Measurements from ENCODE around the gene PIP5K1C.
A peak's percentile ranks its signal among the peaks of the same experiment; 100 is the strongest.

Gene PIP5K1C

GRCh38 chr19:3700242-3701032 lies at the start of gene PIP5K1C:
Gene PIP5K1C, minus strand, starts transcription at chr19:3700468. Its CDS starts 78 bp downstream, at chr19:3700390.
- DNase-seq (ENCODE audit: low read depth in 2 of 2, low spot score in 1 of 2) = peak; percentile 86 to 87

- DNase-seq (ENCODE audit: low read depth in 2 of 2, low spot score in 1 of 2) = no peak
Measured at GRCh38 chr19:3748965-3749364, 48.7 kb upstream of the PIP5K1C start.

- DNase-seq (ENCODE audit: low read depth in 2 of 2, low spot score in 1 of 2) = no peak
Measured at GRCh38 chr19:3746371-3747056, 46.2 kb upstream of the PIP5K1C start.

GRCh38 chr19:3745363-3746045 lies 45.2 kb upstream of the PIP5K1C start:
- DNase-seq (ENCODE audit: low read depth in 2 of 2, low spot score in 1 of 2) = no peak

GRCh38 chr19:3743486-3743885 lies 43.2 kb upstream of the PIP5K1C start:
- DNase-seq (ENCODE audit: low read depth in 2 of 2, low spot score in 1 of 2) = no peak

GRCh38 chr19:3740431-3740830 lies 40.2 kb upstream of the PIP5K1C start:
- no peak for DNase-seq (ENCODE audit: low read depth in 2 of 2, low spot score in 1 of 2)

- no peak for DNase-seq (ENCODE audit: low read depth in 2 of 2, low spot score in 1 of 2)
Measured at GRCh38 chr19:3738477-3739220, 38.4 kb upstream of the PIP5K1C start.

- DNase-seq (ENCODE audit: low read depth in 2 of 2, low spot score in 1 of 2) = no peak
Measured at GRCh38 chr19:3737487-3738205, 37.4 kb upstream of the PIP5K1C start.

GRCh38 chr19:3736106-3736724 lies 35.9 kb upstream of the PIP5K1C start:
- DNase-seq (ENCODE audit: low read depth in 2 of 2, low spot score in 1 of 2) = no peak

- no peak for DNase-seq (ENCODE audit: low read depth in 2 of 2, low spot score in 1 of 2)
Measured at GRCh38 chr19:3734310-3734600, 34.0 kb upstream of the PIP5K1C start.

GRCh38 chr19:3733549-3734309 lies 33.5 kb upstream of the PIP5K1C start:
- DNase-seq (ENCODE audit: low read depth in 2 of 2, low spot score in 1 of 2) = no peak

GRCh38 chr19:3732108-3732507 lies 31.8 kb upstream of the PIP5K1C start:
- DNase-seq (ENCODE audit: low read depth in 2 of 2, low spot score in 1 of 2) = no peak

- no peak for DNase-seq (ENCODE audit: low read depth in 2 of 2, low spot score in 1 of 2)
Measured at GRCh38 chr19:3730457-3730958, 30.2 kb upstream of the PIP5K1C start.

GRCh38 chr19:3725640-3726310 lies 25.5 kb upstream of the PIP5K1C start:
- no peak for DNase-seq (ENCODE audit: low read depth in 2 of 2, low spot score in 1 of 2)

GRCh38 chr19:3725121-3725520 lies 24.9 kb upstream of the PIP5K1C start:
- DNase-seq (ENCODE audit: low read depth in 2 of 2, low spot score in 1 of 2) = no peak

GRCh38 chr19:3723883-3724282 lies 23.6 kb upstream of the PIP5K1C start:
- no peak for DNase-seq (ENCODE audit: low read depth in 2 of 2, low spot score in 1 of 2)

GRCh38 chr19:3723110-3723488 lies 22.8 kb upstream of the PIP5K1C start:
- DNase-seq (ENCODE audit: low read depth in 2 of 2, low spot score in 1 of 2) = no peak

- no peak for DNase-seq (ENCODE audit: low read depth in 2 of 2, low spot score in 1 of 2)
Measured at GRCh38 chr19:3722443-3723109, 22.3 kb upstream of the PIP5K1C start.
